Measurements from ENCODE around the gene KRT72.

- TF ChIP-seq CTCF (IDR thresholded peaks at IDR 0.05; ENCODE audit: low read depth, low read length, poor library complexity, severe bottlenecking) (no peak), EZH2phosphoT487 (IDR thresholded peaks at IDR 0.05; ENCODE audit: borderline replicate concordance, low read length) (no peak)
These were observed 48.5 kb downstream of the KRT72 start, which contains the start of gene KRT71 for GRCh38 chr12:52552681-52553195.

Data from DOHH2 (cell line).